PFSK-1 (cell line): ENCODE data around the gene SCNN1G.

Experiments
- POLR2AphosphoS5 ChIP-seq: IDR thresholded peaks from 2 replicates; pipeline ENCODE4 v1.6.1; 2012; ENCODE audit warnings: low read depth, mild to moderate bottlenecking, control low read depth, low read length, moderate library complexity
- REST ChIP-seq, 2 experiments: IDR thresholded peaks; 2 replicates each; pipeline versions ENCODE4 v1.6.1 to v1.8.0; 2011 to 2012; ENCODE audit warnings: low read depth in 2 of 2, low read length in 2 of 2, control low read depth in 1 of 2, inconsistent platforms in 1 of 2, mild to moderate bottlenecking in 1 of 2, moderate library complexity in 1 of 2; ENCODE audit not compliant: insufficient read depth in 1 of 2
- SIN3A ChIP-seq: IDR thresholded peaks from 2 replicates; pipeline ENCODE4 v1.6.1; 2012; ENCODE audit warnings: mild to moderate bottlenecking, low read length, moderate library complexity, borderline replicate concordance; ENCODE audit not compliant: insufficient read depth
- TAF1 ChIP-seq: IDR thresholded peaks from 2 replicates; pipeline ENCODE4 v1.6.1; 2012; ENCODE audit warnings: low read length, control low read depth, borderline replicate concordance; ENCODE audit not compliant: insufficient read depth

DNA sequence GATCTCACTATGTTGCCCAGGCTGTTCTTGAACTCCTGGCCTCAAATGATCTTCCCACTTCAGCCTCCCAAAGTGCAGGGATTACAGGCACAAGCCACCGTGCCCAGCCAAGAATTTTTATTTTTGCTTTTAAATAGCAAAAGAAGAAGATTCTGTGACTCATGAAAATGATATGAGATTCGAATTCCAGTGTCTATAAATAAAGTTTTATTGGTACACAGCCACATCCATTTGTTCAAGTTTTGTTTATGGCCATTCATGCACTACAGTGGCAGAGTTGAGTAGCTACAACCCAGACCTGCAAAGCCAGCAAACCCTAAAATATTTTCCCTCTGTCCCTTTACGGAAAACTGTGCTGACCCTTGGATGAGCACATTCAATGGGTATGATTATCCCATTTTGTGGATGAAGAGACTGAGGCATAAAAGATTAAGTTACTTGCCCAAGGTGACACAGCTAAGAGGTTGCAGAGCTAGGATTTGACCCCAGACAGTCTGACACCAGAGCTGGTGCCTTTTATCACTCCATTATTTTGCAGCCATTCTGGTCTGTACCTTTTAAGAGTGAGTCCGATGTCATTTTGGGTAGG, 34.2 kb downstream of the SCNN1G start:
- TF ChIP-seq TAF1 (no peak), POLR2AphosphoS5 (no peak), REST (IDR thresholded peaks at IDR 0.05; ENCODE audit: insufficient read depth in 1 of 2, low read depth in 2 of 2, low read length in 2 of 2) (no peak), SIN3A (no peak)
